PC-3 (cell line): ENCODE results near the gene KCNG1.

Source experiments
- EZH2 ChIP-seq: fragments of 300-600 bp; sonication (generic); IDR thresholded peaks from one replicate; pipeline ENCODE4 v1.6.1; 2017; ENCODE audit warnings: antibody characterized with exemption, mild to moderate bottlenecking, low read length; ENCODE audit not compliant: unreplicated experiment
- EZH2phosphoT487 ChIP-seq: fragments of 300-600 bp; sonication (generic); IDR thresholded peaks from 2 replicates; pipeline ENCODE4 v1.6.1; 2018; ENCODE audit warnings: mild to moderate bottlenecking, antibody characterized with exemption, low read length, borderline replicate concordance
- TF ChIP-seq, protein P1 (sequence below): fragments of 300-600 bp; sonication (generic); conservative IDR thresholded peaks from 2 replicates; pipeline ENCODE4 v1.5.1; 2017; ENCODE audit warnings: antibody characterized with exemption, low read depth, mild to moderate bottlenecking, low read length

DNA sequence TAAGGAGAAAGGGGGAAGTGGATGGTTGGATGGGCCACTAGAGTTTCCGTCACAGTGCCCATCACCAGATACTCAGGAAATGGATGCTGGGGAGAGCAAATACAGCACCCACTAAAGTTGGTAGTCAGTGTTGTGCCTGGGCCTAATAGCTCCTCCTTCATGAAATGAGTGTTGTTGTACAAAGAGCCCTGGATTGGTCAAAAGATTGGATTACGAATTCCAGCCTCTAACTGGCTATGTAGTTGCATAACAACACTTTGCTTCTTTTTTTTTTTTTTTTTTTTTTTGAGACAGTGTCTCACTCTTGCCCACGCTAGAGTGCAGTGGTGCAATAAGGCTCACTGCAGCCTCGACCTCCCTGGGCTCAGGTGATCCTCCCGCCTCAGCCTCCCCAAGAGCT lies 27.4 kb downstream of the KCNG1 start:
- TF ChIP-seq, protein P1, sequence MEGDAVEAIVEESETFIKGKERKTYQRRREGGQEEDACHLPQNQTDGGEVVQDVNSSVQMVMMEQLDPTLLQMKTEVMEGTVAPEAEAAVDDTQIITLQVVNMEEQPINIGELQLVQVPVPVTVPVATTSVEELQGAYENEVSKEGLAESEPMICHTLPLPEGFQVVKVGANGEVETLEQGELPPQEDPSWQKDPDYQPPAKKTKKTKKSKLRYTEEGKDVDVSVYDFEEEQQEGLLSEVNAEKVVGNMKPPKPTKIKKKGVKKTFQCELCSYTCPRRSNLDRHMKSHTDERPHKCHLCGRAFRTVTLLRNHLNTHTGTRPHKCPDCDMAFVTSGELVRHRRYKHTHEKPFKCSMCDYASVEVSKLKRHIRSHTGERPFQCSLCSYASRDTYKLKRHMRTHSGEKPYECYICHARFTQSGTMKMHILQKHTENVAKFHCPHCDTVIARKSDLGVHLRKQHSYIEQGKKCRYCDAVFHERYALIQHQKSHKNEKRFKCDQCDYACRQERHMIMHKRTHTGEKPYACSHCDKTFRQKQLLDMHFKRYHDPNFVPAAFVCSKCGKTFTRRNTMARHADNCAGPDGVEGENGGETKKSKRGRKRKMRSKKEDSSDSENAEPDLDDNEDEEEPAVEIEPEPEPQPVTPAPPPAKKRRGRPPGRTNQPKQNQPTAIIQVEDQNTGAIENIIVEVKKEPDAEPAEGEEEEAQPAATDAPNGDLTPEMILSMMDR, result no peak
- no peak for TF ChIP-seq EZH2
- no peak for TF ChIP-seq EZH2phosphoT487
